Inferior parietal cortex (tissue), 1 donor: ENCODE data around the gene TMEM187.

ENCODE experiments used
- DNase-seq: peaks from one replicate; pipeline ENCODE4 v3.0.0-alpha.2; 2016; ENCODE audit errors: extremely low spot score

Gene TMEM187

GRCh38 chrX:154019633-154020528, 47.3 kb downstream of the TMEM187 start, which contains the start of gene IRAK1:
IRAK1 (minus strand) TSS chrX:154019902; CDS start chrX:154019812, 90 bp downstream.
- DNase-seq, result no peak

- no peak for DNase-seq
Observed at GRCh38 chrX:154020536-154021115, 48.1 kb downstream of the TMEM187 start.

DNA sequence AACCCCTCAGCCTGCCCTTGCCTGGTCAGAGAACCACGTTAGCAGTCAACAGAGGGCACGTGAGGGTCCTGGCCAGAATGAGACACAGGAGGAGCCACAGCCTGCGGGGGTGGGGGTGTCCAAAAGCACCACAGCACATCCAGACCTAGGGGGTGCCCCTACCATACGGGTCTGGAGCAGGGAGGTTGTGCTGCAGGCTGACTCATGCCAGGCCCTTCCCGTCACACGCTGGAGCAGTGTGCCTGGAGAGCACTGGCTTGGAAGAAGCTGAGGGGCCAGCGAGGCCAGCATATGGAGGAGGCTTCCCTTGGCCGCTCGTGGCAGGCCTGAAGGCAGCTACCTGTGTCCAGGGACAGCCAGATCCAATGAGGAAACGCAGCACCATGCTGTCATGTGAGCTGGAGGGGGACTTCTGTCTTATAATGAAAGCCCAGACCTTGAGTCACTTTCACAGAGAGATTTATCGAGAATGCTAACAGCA, 48.6 kb downstream of the TMEM187 start:
- DNase-seq, result no peak

GRCh38 chrX:154022108-154022507, 49.6 kb downstream of the TMEM187 start:
- DNase-seq, result no peak

DNA sequence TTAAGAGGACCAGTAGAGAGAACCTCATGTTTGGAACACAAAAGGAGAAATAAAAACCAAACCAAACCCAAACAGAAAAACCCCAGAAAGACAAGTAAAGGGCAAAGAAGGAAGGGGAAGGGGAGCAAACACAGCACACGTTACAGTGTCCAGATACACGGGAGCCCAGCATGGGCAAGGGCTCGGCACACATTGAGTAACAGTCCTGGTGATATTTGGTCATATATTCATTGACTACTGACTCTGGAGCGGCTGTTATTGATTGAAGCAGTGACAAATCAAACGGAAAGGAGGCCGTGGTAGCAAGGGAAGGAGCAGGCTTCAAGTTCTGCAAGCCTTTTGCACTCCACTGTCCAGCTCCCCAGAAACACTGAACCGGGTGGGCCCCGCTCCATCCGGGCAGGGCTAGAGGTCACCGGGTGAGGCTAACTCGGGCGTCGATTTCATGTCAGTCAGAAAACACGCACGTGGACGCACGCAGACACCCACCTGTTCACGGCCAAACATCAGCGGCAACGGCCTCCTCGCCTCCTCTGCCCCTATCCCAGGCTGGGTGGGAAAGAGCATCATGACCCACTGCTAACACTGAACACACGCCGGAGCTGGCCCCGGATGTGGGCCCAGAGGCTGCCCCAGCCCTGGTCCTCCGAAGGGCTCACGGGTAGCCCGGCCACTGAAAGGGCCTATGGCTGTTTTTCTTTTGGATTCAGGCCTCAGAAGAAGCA, 50.9 kb downstream of the TMEM187 start:
- no peak for DNase-seq

- no peak for DNase-seq
Observed at GRCh38 chrX:154024271-154024670, 51.7 kb downstream of the TMEM187 start.

DNA sequence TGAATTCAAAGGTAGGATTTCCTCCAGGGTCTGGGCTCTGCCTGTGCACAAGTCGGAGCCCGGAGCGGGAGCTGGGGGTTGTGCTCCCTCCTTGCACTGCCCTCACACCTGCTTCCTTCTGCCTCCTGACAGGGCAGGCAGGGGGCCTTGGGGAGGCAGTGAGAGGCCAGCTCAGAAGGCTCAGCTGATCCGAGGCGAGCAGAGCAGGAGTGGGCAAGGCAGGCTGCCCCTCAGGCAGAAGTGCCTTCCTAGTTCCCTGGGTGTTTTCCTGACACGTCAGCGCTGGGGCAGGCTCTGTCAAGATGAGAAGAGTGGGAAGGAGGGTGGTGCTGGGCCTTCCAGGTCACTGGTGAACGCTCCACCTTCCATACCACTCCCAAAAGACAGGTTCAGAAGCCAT, 52.7 kb downstream of the TMEM187 start:
- DNase-seq, result no peak

DNA sequence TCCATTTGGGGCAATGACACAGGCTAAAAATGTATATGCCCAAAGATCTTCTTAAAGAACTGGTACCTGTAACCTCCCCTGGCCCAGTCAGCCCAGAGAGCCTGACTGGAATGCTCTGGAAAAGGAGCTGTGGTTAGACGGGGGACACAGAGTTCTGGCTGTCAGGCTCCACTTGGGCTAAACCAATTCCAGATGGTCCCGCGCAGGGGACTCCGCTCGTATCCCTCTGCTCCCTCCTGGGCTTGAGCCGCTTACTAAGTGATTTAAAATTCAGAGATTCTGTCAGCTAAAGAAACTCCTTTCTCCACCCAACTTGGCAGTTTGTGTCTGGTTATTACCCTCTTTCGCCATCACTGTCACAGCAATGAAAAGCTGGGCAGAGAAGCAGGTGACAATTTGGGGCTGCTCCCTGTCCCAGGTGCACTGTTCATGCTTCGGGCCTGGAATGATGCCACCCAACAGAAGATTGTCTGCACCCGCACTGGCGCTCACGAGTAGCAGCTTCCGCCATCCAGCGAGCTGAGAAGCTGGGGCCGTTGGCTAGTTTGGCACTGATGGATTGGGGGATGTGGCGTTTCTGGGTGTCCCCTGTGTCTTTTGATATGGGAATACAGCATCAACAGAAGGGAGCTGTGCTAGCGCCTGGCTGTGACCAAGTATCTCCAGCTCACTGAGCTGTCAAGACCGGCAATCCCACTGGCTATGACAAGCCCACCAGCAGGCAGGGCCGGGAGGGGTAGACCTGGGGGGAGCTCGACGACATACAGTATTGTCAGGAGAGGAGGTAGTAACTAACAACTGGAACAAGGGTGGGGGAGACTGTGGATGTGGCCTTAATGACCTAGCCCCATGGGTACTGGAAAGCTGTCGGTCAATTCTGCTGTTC, 53.8 kb downstream of the TMEM187 start:
- no peak for DNase-seq

GRCh38 chrX:154027022-154027402, 54.5 kb downstream of the TMEM187 start:
- no peak for DNase-seq

DNA sequence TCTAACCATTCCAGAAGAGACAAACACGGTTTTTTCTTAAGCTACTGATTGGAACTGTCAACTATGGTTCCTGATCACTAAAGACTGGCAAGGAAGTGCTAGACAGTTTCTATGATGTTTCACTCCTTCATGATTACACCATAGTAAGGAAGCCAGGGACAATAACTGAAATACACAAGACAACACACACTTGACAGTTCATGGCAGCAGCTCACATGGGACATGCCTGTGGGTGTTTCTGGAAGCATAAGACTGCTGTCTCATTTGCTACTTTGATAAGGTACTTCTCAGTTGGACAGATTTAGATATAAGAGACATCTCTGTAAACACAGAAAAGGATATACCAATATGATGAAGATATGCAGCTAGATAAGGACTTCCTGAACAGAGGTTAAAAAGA, 55.4 kb downstream of the TMEM187 start:
- no peak for DNase-seq

GRCh38 chrX:154028502-154029184, 56.1 kb downstream of the TMEM187 start:
- no peak for DNase-seq

GRCh38 chrX:154029439-154029838, 56.9 kb downstream of the TMEM187 start:
- no peak for DNase-seq

GRCh38 chrX:154030266-154030665, 57.7 kb downstream of the TMEM187 start:
- no peak for DNase-seq

GRCh38 chrX:154030715-154031305, 58.3 kb downstream of the TMEM187 start:
- no peak for DNase-seq

DNA sequence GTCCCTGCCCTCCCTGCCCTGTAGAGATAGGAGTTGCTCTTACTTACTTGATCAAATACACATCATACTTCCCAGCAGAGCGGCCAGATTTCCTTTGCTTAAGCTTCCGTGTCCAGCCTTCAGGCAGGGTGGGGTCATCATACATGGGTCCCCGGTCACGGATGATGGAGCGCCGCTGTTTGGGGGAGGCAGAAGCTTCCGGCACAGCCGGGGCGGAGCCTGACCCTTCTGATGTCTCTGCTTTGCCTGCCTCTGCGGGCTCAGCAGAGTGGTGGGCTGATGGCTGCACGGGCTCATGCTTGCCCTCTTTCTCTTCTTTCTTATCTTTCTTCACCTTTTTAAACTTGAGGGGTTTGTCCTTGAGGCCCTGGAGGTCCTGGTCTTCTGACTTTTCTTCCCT, 59.6 kb downstream of the TMEM187 start:
- no peak for DNase-seq

GRCh38 chrX:154032653-154033052, 60.1 kb downstream of the TMEM187 start:
- DNase-seq, result no peak
